Measurements from ENCODE around the gene VPS51.

The VPS51 gene

GRCh38 chr11:65095427-65095826, 587 bp upstream of the VPS51 start:
- no peak for TF ChIP-seq FOXP2 (optimal IDR thresholded peaks at IDR 0.05; ENCODE audit: borderline replicate concordance, extremely low read depth, extremely low read length, insufficient read depth)
- no peak for TF ChIP-seq REST (IDR thresholded peaks at IDR 0.05; ENCODE audit: insufficient read depth in 1 of 2, low read depth in 2 of 2, low read length in 2 of 2)
- no peak for TF ChIP-seq TAF1 (IDR thresholded peaks at IDR 0.05; ENCODE audit: borderline replicate concordance, insufficient read depth, low read length)
- no peak for TF ChIP-seq POLR2AphosphoS5 (IDR thresholded peaks at IDR 0.05; ENCODE audit: low read depth, low read length)
- no peak for TF ChIP-seq SIN3A (IDR thresholded peaks at IDR 0.05; ENCODE audit: borderline replicate concordance, insufficient read depth, low read length)

- TF ChIP-seq TAF1 (IDR thresholded peaks at IDR 0.05; ENCODE audit: borderline replicate concordance, insufficient read depth, low read length) (no peak), POLR2AphosphoS5 (IDR thresholded peaks at IDR 0.05; ENCODE audit: low read depth, low read length) (no peak), FOXP2 (optimal IDR thresholded peaks at IDR 0.05; ENCODE audit: borderline replicate concordance, extremely low read depth, extremely low read length, insufficient read depth) (no peak), REST (IDR thresholded peaks at IDR 0.05; ENCODE audit: insufficient read depth in 1 of 2, low read depth in 2 of 2, low read length in 2 of 2) (no peak), SIN3A (IDR thresholded peaks at IDR 0.05; ENCODE audit: borderline replicate concordance, insufficient read depth, low read length) (no peak)
These were observed 912 bp downstream of the VPS51 start for GRCh38 chr11:65096926-65097325.

- TF ChIP-seq FOXP2 (optimal IDR thresholded peaks at IDR 0.05; ENCODE audit: borderline replicate concordance, extremely low read depth, extremely low read length, insufficient read depth), result no peak
- TF ChIP-seq TAF1 (IDR thresholded peaks at IDR 0.05; ENCODE audit: borderline replicate concordance, insufficient read depth, low read length), result no peak
- no peak for TF ChIP-seq SIN3A (IDR thresholded peaks at IDR 0.05; ENCODE audit: borderline replicate concordance, insufficient read depth, low read length)
- no peak for TF ChIP-seq POLR2AphosphoS5 (IDR thresholded peaks at IDR 0.05; ENCODE audit: low read depth, low read length)
- TF ChIP-seq REST (IDR thresholded peaks at IDR 0.05; ENCODE audit: insufficient read depth in 1 of 2, low read depth in 2 of 2, low read length in 2 of 2), result no peak
These were observed 4.8 kb downstream of the VPS51 start for GRCh38 chr11:65100674-65101350.

- no peak for TF ChIP-seq FOXP2 (optimal IDR thresholded peaks at IDR 0.05; ENCODE audit: borderline replicate concordance, extremely low read depth, extremely low read length, insufficient read depth)
- no peak for TF ChIP-seq REST (IDR thresholded peaks at IDR 0.05; ENCODE audit: insufficient read depth in 1 of 2, low read depth in 2 of 2, low read length in 2 of 2)
- no peak for TF ChIP-seq POLR2AphosphoS5 (IDR thresholded peaks at IDR 0.05; ENCODE audit: low read depth, low read length)
- 0 out of 2 replicates have a peak, but pooled peaks have one; percentile 21 for TF ChIP-seq SIN3A (IDR thresholded peaks at IDR 0.05; ENCODE audit: borderline replicate concordance, insufficient read depth, low read length)
- no peak for TF ChIP-seq TAF1 (IDR thresholded peaks at IDR 0.05; ENCODE audit: borderline replicate concordance, insufficient read depth, low read length)
These were observed 6.4 kb downstream of the VPS51 start for GRCh38 chr11:65102142-65103095.
